ENCODE measurements around the gene ABCD1. TPM values are rescaled to one million over a fixed set of nuclear protein-coding genes. Genes with fewer than 3 reads are reported as not detected.

Gene ABCD1
- total and polyA plus RNA-seq, 12 donors, result 9.3 to 24.2 (median 14.4) TPM

DNA sequence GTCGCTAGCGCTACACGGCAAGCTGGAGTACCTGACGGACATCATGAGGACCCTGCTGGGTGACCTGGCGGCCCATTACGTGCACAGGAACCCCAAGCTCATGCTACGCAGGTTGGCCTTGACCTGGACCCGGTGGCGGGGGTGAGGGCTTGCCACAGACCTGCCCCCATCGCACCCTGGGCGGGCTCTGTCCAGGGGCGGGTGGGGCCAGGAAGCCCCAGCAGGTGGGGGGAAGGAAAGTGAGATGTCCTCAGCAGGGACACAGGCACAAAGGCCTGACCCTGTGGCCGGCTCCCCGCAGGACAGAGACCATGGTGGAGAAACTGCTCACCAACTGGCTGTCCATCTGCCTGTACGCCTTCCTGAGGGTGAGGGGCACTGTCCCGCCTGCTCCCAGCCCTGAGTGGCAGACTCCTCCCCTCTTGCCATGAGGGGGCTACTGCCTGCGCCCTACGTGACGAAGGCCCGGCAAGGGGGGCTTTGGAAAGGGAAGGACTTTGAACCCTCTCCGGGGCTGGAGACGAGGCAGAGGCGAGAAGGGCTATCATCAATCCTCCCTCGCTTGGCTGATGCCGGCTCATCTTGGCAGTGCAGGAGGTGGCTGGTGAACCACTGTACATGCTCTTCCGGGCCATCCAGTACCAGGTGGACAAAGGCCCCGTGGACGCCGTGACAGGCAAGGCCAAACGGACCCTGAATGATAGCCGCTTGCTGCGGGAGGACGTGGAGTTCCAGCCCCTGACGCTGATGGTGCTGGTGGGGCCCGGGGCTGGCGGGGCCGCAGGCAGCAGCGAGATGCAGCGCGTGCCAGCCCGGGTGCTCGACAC is 50.9 kb downstream of the ABCD1 start:
- intact Hi-C loops (cut with DNase I), result no loop called here
- WGBS, 2 donors, result 93 to 94% methylated on average over 41 of the region's 42 CpGs
- DNase-seq, result no peak

DNA sequence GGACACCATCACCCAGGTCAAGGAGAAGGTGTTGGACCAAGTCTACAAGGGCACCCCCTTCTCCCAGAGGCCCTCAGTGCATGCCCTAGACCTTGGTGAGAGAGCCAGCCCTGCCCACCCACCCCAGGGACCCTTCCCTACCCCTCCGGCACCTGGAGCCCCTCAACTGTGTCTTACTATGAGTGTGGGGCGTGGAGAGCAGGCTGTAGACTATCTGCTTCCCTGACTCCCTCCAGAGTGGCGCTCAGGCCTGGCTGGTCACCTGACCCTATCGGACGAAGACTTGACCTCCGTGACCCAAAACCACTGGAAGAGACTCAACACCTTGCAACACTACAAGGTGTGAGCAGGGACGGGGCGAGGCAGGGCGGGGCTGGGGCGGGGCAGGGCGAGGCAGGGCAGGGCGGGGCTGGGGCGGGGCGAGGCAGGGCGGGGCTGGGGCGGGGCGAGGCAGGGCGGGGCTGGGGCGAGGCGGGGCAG is 51.5 kb downstream of the ABCD1 start:
- DNase-seq (no peak), ATAC-seq (no peak)
- intact Hi-C loops (cut with DNase I), result no loop called here
- Histone ChIP-seq H3K27ac (no peak overlapping the region), H3K9me3 (no peaks in the 10 kb centered on the region), H3K4me3 (no peak overlapping the region), H3K27me3 (peaks cover 0 to 8% (median 0%) of the 10 kb centered on the region in 7 donors), H3K4me1 (peaks cover 0 to 13% (median 6%) of the 10 kb centered on the region in 9 donors), H3K36me3 (no peaks in the 10 kb centered on the region)
- TF ChIP-seq, protein P1, sequence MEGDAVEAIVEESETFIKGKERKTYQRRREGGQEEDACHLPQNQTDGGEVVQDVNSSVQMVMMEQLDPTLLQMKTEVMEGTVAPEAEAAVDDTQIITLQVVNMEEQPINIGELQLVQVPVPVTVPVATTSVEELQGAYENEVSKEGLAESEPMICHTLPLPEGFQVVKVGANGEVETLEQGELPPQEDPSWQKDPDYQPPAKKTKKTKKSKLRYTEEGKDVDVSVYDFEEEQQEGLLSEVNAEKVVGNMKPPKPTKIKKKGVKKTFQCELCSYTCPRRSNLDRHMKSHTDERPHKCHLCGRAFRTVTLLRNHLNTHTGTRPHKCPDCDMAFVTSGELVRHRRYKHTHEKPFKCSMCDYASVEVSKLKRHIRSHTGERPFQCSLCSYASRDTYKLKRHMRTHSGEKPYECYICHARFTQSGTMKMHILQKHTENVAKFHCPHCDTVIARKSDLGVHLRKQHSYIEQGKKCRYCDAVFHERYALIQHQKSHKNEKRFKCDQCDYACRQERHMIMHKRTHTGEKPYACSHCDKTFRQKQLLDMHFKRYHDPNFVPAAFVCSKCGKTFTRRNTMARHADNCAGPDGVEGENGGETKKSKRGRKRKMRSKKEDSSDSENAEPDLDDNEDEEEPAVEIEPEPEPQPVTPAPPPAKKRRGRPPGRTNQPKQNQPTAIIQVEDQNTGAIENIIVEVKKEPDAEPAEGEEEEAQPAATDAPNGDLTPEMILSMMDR (IDR thresholded peaks at IDR 0.05), result no peak
- 78 to 90% methylated on average over 8 to 18 of the region's 20 CpGs for WGBS, 2 donors

More for the DNA sequence above, 50.9 kb downstream of the ABCD1 start:
- Histone ChIP-seq H3K27me3 (peaks cover 0 to 1% (median 0%) of the 10 kb centered on the region in 7 donors), H3K4me3 (no peak overlapping the region), H3K27ac (no peak overlapping the region), H3K9me3 (no peaks in the 10 kb centered on the region), H3K4me1 (peaks cover 0 to 6% (median 3%) of the 10 kb centered on the region in 9 donors), H3K36me3 (no peaks in the 10 kb centered on the region)
- no peak for ATAC-seq
- TF ChIP-seq, protein P1 (IDR thresholded peaks at IDR 0.05), result no peak

DNA sequence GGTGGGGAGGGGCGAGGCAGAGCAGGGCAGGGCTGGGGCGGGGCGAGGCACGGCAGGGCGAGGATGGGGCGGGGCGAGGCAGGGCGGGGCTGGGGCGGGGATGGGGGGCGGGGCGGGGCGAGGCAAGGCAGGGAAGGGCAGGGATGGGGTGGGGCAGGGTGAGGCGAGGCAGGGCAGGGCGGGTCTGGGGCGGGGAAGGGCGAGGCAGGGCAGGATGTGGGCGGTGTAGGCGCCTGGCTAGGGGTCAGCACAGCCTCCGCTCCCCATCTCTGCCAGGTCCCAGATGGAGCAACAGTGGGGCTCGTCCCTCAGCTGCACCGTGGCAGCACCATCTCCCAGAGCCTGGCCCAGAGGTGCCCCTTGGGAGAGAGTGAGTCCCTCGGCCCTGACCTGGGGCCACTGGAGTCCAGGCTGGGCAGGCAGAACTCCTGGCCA is 52.0 kb downstream of the ABCD1 start:
- TF ChIP-seq, protein P1 (IDR thresholded peaks at IDR 0.05), result no peak
- no peak overlapping the region for H3K27ac ChIP-seq
- ATAC-seq (no peak), DNase-seq (no peak)
- H3K9me3 ChIP-seq, result no peaks in the 10 kb centered on the region
- peaks cover 0 to 13% (median 0%) of the 10 kb centered on the region in 7 donors for H3K27me3 ChIP-seq
- WGBS, 2 donors, result 78 to 94% methylated on average over 2 to 9 of the region's 22 CpGs
- no peak overlapping the region for H3K4me3 ChIP-seq
- no peaks in the 10 kb centered on the region for H3K36me3 ChIP-seq
- intact Hi-C loops (cut with DNase I), result no loop called here
- H3K4me1 ChIP-seq, result peaks cover 0 to 17% (median 6%) of the 10 kb centered on the region in 9 donors

DNA sequence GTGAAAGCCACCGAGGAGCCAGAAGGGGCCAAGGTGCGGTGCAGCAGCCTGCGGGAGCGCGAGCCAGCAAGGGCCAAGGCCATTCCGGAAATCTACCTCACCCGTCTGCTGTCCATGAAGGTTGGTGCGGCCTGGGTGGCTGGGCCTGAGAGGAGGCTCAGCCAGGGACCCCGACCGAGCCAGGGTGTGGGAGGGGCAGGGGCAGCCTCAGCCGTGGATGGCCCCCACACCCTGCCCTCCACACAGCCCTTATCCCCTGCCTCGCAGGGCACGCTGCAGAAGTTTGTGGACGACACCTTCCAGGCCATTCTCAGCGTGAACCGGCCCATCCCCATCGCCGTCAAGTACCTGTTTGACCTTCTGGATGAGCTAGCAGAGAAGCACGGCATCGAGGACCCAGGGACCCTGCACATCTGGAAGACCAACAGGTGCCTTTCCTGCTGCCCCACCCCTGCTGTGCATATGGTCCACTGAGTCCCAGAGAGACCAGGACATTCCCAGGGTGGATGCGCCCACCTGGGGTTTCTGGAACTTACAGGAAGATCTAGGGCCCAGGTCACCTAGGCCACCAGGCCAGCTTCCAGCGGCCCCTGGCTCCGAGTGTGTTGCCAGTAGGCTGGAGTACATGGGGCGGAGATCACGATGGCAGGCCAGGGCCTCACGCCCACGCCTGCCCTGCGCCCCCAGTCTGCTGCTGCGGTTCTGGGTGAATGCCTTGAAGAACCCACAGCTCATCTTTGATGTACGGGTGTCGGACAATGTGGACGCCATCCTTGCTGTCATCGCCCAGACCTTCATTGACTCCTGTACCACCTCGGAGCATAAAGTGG is 52.8 kb downstream of the ABCD1 start:
- DNase-seq (peak in 1 of 2 donors; percentile 2), ATAC-seq (no peak)
- H3K4me3 ChIP-seq, result no peak overlapping the region
- peaks cover 0 to 26% (median 6%) of the 10 kb centered on the region in 9 donors for H3K4me1 ChIP-seq
- intact Hi-C loops (cut with DNase I), result no loop called here
- peaks cover 0 to 19% (median 0%) of the 10 kb centered on the region in 7 donors for H3K27me3 ChIP-seq
- no peaks in the 10 kb centered on the region for H3K9me3 ChIP-seq
- TF ChIP-seq, protein P1 (IDR thresholded peaks at IDR 0.05), result no peak
- WGBS, 2 donors, result 88% methylated on average over 25 to 34 of the region's 34 CpGs
- H3K36me3 ChIP-seq, result no peaks in the 10 kb centered on the region
- no peak overlapping the region for H3K27ac ChIP-seq

Measured in heart right ventricle (tissue), 16 donors.